HFF-Myc (cell line): ENCODE measurements around the gene TMEM140.

Source experiments
- DNase-seq: peaks from one replicate; pipeline ENCODE4 v3.0.0-alpha.2; 2011; ENCODE audit warnings: low read depth; ENCODE audit errors: extremely low read depth
- H3K4me3 ChIP-seq: replicated peaks from 2 replicates; pipeline ENCODE4 v1.5.1; 2011; ENCODE audit warnings: low read depth, mild to moderate bottlenecking, control low read depth, low read length
- TF ChIP-seq, protein P1 (sequence below): IDR thresholded peaks from 2 replicates; pipeline ENCODE4 v1.5.1; 2012; ENCODE audit warnings: mild to moderate bottlenecking, low read depth, low read length, control low read depth; ENCODE audit errors: missing control alignments

TMEM140 gene

DNA sequence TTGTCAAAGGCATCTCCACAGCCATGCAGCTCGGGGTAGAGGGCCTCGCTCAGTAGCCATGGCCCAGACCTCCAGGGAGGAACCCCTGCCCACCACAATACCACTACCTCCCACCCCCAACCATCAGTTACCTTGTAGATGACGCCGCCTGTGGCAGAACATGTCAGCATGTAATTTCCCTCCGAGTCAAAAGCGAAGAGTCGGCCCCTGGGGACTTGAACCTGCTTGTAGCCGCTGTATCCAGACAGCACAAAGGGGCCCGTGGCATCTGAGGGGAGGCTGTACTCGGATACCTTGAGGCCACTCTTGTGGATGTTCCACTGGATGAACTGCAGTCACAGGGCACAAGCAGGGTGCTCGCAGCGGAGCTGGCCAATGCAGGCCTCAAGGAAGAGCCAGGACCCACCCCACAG is 39.0 kb downstream of the TMEM140 start:
- H3K4me3 ChIP-seq: no peak overlapping the region
- TF ChIP-seq, protein P1, sequence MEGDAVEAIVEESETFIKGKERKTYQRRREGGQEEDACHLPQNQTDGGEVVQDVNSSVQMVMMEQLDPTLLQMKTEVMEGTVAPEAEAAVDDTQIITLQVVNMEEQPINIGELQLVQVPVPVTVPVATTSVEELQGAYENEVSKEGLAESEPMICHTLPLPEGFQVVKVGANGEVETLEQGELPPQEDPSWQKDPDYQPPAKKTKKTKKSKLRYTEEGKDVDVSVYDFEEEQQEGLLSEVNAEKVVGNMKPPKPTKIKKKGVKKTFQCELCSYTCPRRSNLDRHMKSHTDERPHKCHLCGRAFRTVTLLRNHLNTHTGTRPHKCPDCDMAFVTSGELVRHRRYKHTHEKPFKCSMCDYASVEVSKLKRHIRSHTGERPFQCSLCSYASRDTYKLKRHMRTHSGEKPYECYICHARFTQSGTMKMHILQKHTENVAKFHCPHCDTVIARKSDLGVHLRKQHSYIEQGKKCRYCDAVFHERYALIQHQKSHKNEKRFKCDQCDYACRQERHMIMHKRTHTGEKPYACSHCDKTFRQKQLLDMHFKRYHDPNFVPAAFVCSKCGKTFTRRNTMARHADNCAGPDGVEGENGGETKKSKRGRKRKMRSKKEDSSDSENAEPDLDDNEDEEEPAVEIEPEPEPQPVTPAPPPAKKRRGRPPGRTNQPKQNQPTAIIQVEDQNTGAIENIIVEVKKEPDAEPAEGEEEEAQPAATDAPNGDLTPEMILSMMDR: no peak
- no peak for DNase-seq

DNA sequence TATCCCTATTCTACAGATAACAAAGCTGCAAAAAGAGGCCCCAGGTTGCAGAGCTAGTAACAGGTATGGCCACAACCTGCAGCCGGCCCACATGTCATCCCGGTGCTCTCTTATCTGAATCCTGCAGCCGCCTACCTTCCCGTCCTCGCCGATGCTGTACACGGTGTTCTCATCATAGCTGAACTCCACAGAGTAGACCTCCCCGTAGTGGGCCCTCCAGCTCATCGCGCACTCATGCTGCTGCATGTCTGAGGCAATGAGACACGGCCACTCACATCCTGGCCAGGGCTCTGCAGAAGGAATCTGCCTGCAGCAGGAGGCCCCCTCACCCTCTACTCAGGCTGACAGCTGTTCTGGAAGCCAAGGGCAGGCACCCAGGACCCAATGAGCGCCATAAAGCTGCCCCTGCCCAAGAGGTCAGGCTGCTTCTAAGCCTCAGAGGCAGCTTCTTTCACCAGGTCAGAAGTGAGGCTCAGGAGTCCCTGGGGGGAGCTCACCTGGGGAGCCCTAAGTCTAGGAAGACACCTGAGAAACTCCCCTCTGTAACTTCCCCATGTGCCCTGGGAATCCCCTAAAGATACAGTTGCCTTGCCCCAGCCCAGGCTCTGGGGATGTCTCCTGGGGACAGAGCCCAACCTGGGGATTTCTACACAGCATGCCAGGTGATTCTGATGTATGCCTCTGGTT is 40.6 kb downstream of the TMEM140 start:
- H3K4me3 ChIP-seq: no peak overlapping the region
- TF ChIP-seq, protein P1: no peak
- DNase-seq: no peak

DNA sequence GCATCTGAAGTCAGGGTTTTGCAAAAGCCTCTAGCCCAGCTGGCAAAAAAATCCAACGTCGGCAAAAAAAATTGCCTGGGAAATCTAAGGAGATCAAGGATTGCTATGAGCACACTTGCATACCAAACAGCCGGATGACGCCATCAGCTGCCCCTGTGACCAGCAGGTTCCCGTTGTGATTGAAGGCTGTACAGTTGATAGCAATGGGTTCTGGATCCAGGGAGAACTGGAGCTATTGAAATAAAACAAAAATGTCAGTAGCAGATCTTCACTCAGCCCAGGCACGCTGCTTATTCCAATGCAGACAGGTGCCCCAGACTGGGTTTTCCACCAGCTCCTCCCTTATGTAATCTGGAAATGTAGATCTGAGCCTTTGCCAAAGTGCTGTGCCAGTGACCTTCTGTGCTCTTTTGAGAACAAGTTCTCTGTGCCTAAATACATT is 41.4 kb downstream of the TMEM140 start:
- no peak overlapping the region for H3K4me3 ChIP-seq
- TF ChIP-seq, protein P1: no peak
- no peak for DNase-seq

DNA sequence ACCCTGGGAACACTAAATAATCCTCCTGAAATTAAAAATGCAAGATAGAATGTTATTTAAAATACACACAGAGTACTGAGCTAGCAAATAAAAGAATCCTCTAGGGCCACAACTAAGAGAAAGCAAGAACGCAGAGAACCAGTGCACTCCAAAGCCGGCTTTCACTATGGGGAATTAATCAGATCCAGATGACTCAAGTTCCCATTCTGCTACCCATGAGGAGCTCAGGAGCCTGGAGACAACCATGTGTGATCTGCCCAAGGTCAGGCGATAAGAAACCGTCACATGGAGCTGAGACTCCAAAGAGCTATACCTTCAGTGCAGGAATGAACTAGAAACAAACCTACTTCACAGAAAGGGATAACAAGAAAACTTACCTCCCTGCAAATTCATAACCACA is 42.1 kb downstream of the TMEM140 start:
- DNase-seq: peak; percentile 68
- TF ChIP-seq, protein P1: no peak
- H3K4me3 ChIP-seq: no peak overlapping the region

DNA sequence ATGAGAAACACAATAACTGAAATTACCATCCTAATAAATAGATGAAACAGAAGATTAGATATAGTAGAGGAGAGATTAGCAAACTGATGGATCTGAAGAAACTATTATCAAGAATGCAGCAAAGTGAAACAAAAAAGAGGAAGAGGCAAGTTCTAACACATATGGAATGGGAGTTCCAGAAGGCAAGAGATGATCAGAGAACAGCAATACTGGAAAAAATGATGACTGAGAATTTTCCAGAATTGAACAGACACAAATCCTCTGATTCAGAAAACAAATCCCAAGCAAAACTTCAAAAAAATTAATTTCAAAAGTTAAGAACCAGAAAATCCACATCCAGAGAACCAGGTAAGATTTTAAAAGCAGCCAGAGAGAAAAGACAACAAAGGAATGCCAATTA is 42.8 kb downstream of the TMEM140 start:
- TF ChIP-seq, protein P1: no peak
- no peak overlapping the region for H3K4me3 ChIP-seq
- DNase-seq: no peak

DNA sequence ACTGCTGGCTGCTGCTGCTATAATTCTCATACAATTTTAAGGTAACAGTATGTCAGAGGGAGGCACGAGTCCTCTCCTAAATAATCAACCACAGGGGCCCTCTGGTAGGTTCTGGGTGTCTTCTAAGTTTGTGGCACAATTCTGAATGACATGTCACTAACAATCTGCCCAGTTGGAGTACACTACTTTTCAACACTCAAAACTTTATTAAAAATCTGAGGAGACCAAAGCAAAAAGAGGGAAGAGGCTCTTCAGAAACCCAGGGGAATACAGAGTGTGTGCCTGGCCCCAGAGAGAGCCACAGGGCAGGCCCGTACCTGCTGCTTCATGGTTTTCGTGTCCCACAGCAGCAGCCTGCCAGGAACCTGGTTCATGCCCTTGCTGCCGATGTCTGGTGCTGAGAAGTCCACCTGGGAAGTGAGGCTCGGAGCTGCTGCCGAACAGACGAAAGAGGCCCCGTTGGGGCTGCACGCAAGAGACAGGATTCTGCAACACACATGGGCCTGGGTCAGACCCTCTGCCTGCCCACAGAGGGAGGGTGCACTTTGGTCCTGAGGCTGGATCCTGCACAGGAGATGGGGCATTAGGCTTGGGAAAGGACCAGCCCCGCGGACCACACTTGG is 45.2 kb downstream of the TMEM140 start:
- TF ChIP-seq, protein P1: no peak
- DNase-seq: no peak
- H3K4me3 ChIP-seq: no peak overlapping the region
